ENCODE results near the gene CACNG7. TPM values are rescaled to one million over a fixed set of nuclear protein-coding genes. Genes with fewer than 3 reads are reported as not detected.

CACNG7 gene
- total and polyA plus RNA-seq, 4 donors, result not detected

DNA sequence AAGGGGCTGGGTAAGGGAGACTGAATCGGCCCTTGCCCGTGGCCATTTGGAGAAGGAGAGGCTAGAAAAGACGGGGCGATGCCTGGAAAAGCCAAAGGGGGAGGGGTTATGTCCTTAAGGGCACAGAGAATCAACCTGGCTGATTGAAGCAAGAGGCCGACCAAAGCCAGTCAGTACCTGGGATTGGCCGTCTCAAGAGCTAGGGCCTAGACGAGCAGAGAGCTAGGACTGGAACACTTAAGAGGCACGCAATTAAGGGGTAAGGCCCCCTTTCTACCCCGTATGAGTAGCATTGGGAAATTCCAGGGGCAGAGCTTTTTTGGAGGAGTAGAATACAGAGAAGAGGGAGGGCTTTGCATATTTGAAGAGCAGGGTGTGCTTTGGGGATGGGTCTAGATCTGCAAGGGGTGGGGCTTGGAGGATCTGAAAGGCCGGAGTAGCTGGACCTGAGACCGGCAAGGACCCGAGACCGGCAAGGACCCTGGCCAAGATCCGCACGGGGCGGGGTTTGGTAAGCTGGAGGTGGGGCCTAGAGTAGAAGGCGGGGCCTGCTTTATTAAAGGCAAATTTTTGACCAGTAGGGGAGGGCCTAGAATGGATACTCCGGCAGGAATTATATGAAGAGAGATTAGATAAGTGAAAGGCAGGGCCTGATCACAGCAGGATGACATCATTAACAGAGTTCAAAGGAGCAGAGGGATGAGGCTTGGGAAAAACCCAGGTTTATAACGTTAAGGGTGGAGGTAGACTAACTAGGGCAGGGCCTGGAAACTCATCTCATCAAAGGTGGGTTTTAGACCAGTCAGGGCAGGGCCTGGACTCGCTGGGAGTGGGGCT lies 71.7 kb downstream of the CACNG7 start:
- 21% methylated on average over 20 of the region's 20 CpGs for WGBS
- Histone ChIP-seq H3K27ac (ENCODE audit: low read depth in 1 of 2, low read length in 2 of 2) (no peak overlapping the region), H3K4me1 (ENCODE audit: control insufficient read depth in 4 of 4, insufficient read depth in 4 of 4, low read length in 3 of 4) (peaks cover 4 to 10% (median 5%) of the 10 kb centered on the region in 4 donors), H3K9me3 (ENCODE audit: control insufficient read depth in 4 of 4, low read length in 3 of 4) (peaks cover 0 to 3% (median 1%) of the 10 kb centered on the region in 4 donors), H3K27me3 (ENCODE audit: control insufficient read depth in 4 of 4, insufficient read depth in 4 of 4, low read length in 3 of 4) (peaks cover 4 to 15% (median 11%) of the 10 kb centered on the region in 4 donors), H3K9ac (ENCODE audit: low read depth in 1 of 2, low read length in 2 of 2) (no peak overlapping the region), H3K4me3 (ENCODE audit: low read depth in 1 of 3, low read length in 3 of 3) (no peak overlapping the region), H3K36me3 (ENCODE audit: control insufficient read depth in 4 of 4, insufficient read depth in 3 of 4, low read depth in 1 of 4, low read length in 3 of 4) (no peaks in the 10 kb centered on the region)
- TF ChIP-seq TAF1 (conservative IDR thresholded peaks at IDR 0.05) (no peak), HNF4A (conservative IDR thresholded peaks at IDR 0.05) (no peak), EGR1 (IDR thresholded peaks at IDR 0.05; ENCODE audit: low read depth in 2 of 2) (no peak), NR2F2 (IDR thresholded peaks at IDR 0.05) (no peak), GABPA (IDR thresholded peaks at IDR 0.05 in 1 of 2, conservative IDR thresholded peaks at IDR 0.05 in 1 of 2) (no peak), MAX (IDR thresholded peaks at IDR 0.05) (no peak), CTCF (IDR thresholded peaks at IDR 0.05; ENCODE audit: low read depth, low read length, missing input control) (no peak), HNF4G (IDR thresholded peaks at IDR 0.05) (no peak), RAD21 (IDR thresholded peaks at IDR 0.05) (no peak), FOXA1 (IDR thresholded peaks at IDR 0.05) (no peak), RXRA (IDR thresholded peaks at IDR 0.05) (no peak), FOXA2 (IDR thresholded peaks at IDR 0.05) (no peak), YY1 (IDR thresholded peaks at IDR 0.05) (no peak), REST (IDR thresholded peaks at IDR 0.05) (no peak), JUND (IDR thresholded peaks at IDR 0.05) (no peak), SP1 (IDR thresholded peaks at IDR 0.05) (no peak)
- TF ChIP-seq, protein P1, sequence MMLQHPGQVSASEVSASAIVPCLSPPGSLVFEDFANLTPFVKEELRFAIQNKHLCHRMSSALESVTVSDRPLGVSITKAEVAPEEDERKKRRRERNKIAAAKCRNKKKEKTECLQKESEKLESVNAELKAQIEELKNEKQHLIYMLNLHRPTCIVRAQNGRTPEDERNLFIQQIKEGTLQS (IDR thresholded peaks at IDR 0.05), result no peak
- TF ChIP-seq, protein P2, sequence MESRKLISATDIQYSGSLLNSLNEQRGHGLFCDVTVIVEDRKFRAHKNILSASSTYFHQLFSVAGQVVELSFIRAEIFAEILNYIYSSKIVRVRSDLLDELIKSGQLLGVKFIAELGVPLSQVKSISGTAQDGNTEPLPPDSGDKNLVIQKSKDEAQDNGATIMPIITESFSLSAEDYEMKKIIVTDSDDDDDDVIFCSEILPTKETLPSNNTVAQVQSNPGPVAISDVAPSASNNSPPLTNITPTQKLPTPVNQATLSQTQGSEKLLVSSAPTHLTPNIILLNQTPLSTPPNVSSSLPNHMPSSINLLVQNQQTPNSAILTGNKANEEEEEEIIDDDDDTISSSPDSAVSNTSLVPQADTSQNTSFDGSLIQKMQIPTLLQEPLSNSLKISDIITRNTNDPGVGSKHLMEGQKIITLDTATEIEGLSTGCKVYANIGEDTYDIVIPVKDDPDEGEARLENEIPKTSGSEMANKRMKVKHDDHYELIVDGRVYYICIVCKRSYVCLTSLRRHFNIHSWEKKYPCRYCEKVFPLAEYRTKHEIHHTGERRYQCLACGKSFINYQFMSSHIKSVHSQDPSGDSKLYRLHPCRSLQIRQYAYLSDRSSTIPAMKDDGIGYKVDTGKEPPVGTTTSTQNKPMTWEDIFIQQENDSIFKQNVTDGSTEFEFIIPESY (IDR thresholded peaks at IDR 0.05), result no peak
- no peak for DNase-seq (ENCODE audit: low spot score)
